OCI-M2 (cell line): Measurements from ENCODE around the gene TAAR8.
"Not testable (repeated sequence)": the region's sequence is repeated elsewhere in the genome, so short reads cannot be mapped to it uniquely, and the experiment has no call there.

Experiments used
- DNase-seq: peaks from one replicate; lab custom pipeline; 2025; ENCODE audit not compliant: unreplicated experiment; lab: John Stamatoyannopoulos, UW

The TAAR8 gene, protein sequence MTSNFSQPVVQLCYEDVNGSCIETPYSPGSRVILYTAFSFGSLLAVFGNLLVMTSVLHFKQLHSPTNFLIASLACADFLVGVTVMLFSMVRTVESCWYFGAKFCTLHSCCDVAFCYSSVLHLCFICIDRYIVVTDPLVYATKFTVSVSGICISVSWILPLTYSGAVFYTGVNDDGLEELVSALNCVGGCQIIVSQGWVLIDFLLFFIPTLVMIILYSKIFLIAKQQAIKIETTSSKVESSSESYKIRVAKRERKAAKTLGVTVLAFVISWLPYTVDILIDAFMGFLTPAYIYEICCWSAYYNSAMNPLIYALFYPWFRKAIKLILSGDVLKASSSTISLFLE

GRCh38 chr6:132552372-132552771 is at the start of gene TAAR8:
TSS of gene TAAR8 (plus strand) at chr6:132552672. CDS start at chr6:132552693, 21 bp downstream.
- DNase-seq, result no peak

DNA sequence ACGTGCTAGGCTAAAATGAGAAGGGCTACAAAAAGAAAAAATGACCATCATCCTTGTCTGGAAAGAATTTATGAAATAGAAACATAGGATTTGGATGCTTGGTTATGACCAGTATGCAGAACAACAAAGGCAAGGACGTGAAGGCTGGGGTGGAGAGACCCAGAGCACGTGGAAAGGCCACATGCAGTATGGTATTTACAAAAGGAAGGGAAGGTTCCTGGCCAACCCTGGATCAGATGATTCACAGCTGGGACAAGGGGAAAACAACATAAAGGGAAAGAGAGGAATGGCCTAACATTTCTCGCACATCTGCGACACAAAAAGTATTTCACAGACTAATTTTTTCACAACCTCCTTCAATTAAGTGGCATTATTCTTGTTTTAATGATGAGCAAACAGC is 47.7 kb upstream of the TAAR8 start:
- no peak for DNase-seq

GRCh38 chr6:132505158-132505557 is 47.3 kb upstream of the TAAR8 start:
- DNase-seq, result no peak

- DNase-seq, result no peak
Observed at GRCh38 chr6:132506461-132506860, 46.0 kb upstream of the TAAR8 start.

GRCh38 chr6:132506869-132507808 is 45.3 kb upstream of the TAAR8 start:
- no peak for DNase-seq

- no peak for DNase-seq
Observed at GRCh38 chr6:132511210-132511830, 41.2 kb upstream of the TAAR8 start.

- DNase-seq, result no peak
Observed at GRCh38 chr6:132511831-132512220, 40.6 kb upstream of the TAAR8 start.

- DNase-seq, result no peak
Observed at GRCh38 chr6:132512342-132512637, 40.2 kb upstream of the TAAR8 start.

- peak; percentile 80 for DNase-seq
Observed at GRCh38 chr6:132512638-132513632, 39.5 kb upstream of the TAAR8 start, which contains the start of gene STX7. TSS of gene STX7 (minus strand) at chr6:132513116. CDS start at chr6:132503530, 9,586 bp downstream.

DNA sequence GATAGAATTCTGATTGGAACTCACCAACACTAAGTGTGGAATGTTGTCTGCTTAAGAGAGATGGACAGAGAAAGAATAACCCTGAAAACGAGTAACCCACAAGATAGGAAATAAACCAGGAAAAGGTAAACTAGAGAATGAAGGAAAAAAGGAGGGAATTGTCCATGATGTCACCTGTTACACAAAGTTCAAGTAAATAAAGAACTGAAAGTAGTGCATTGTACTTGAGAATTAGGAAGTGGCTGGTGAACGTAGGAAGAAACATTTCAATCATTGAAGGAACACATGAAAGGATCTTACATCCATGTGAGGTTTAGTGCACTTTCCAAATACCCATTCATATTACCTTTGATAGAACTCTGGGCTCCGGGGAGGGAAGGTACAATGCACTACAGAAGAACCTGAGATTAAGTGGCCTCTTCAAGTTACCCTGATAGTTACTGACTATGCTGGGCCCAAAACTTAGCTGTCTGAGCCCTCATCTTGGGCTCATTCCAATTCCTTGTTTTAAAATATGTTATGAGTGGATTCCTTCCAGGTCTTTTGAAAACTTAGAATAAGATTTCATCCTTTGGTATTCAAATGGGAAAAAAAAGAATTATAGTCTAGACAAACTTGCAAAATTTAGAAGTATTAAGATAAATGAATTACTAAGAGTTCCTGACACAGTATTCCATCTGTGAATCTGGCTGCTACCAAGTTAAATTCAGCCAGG is 38.5 kb upstream of the TAAR8 start:
- no peak for DNase-seq

DNA sequence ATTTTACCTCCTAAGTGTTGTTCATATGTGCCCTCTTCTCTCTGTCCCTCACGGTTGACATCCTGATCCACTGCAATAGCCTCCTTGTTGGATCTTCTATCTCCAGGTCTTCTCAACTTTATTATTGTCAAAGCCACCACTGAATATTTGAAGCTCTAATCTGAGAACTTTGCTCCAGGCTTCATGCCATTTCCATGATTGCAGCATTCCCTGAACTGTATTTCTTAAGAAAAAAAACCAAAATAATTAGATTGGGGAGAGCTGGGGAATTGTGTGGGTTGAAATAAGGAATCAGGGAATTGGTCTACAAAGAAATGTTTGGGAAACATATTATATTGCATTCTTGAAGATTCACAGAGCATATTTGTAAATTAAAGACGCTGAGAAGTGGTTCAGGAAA is 37.1 kb upstream of the TAAR8 start:
- DNase-seq, result no peak

DNA sequence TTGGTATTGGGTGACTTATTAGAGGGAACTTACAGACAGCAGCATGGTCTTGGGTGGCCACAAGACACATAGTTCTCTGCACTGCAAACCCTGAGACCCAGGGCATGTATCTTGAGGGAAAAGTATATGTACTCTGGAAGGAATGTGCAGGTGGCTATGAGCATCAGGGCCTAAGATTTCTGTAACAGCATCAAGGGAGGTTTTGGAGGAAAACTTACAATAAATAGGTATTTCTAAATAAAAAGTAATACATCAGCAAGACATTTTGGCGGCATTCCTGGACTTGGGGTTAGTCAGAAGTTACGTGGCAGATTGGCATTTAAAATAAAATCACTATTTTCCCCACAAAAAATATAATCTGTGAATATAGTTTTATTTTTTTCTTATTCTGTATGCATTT is 31.5 kb upstream of the TAAR8 start:
- DNase-seq, result no peak

DNA sequence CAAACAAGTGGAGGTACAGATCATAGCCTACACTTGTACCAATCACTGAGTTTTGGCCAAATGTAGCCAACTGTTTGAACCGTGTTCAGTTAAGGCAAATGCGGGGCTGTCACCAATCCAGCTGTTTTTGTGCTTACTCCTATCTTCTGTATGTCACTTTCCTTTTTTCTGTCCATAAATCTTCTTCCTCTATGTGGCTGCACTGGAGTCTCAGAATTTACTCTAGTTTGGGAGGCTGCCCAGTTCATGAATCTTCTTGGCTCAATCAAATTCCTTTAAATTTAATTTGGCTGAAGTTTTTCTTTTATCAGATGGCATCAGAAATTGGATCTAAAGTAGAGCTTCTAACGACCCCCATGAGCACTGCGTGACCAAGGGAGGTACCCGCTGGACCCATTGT is 27.8 kb upstream of the TAAR8 start:
- DNase-seq, result no peak

- no peak for DNase-seq
Observed at GRCh38 chr6:132525866-132526265, 26.6 kb upstream of the TAAR8 start.

DNA sequence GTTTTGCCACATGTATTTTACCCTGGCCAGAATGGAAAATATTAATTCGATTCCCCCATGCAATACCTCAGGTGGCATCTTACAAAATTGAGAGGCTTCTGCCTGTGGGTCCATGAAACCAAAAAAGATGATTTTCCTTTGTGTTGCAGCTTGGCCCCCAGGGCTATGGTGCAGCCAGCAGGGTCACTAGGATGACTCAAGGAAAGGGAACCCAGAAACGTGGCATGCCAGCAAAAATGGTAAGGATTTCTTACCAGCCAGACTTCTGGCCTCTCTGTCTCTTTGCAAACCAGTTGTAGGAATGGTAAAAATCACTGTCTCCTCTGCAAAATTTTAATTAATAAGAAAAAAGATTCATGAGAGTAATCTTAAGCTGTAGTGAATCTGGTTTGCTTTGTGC is 26.0 kb upstream of the TAAR8 start:
- DNase-seq, result no peak

DNA sequence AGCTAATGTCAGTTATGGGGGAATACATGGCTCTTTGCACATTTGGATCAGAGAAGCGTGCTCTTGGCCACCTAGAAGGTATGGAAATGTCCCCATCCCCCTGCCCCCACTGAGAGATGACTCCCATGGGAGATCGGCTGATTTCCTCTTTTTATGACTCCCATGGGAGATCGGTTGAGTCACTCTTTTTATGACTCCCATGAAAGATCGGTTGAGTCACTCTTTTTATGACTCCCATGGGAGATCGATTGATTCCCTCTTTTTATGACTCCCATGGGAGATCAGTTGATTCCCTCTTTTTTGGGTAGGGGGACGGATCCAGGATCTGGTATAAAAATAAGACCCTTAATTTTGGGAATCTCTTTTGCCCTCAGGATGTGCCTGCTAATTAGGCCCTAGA is 24.7 kb upstream of the TAAR8 start:
- no peak for DNase-seq

GRCh38 chr6:132530293-132530974 is 22.0 kb upstream of the TAAR8 start:
- DNase-seq, result no peak

GRCh38 chr6:132534546-132534945 is 17.9 kb upstream of the TAAR8 start:
- not testable (repeated sequence) for DNase-seq

- DNase-seq, result no peak
Observed at GRCh38 chr6:132537145-132537544, 15.3 kb upstream of the TAAR8 start.
